Measurements from ENCODE around the gene HAUS1. TPM values are rescaled to one million over a fixed set of nuclear protein-coding genes. Genes with fewer than 3 reads are reported as not detected.

The HAUS1 gene
- polyA plus RNA-seq, 10 donors = 21.9 to 37.7 (median 28.0) TPM

Other genes starting within 250 kb of the HAUS1 start
- 10 to 100 TPM in 7 of 10 donors, 1 to 10 TPM in 3; 8.2 to 17.7 (median 11.0) TPM for gene EPG5, start 137.1 kb upstream of the HAUS1 start, polyA plus RNA-seq (ENCODE audit: insufficient read length in 10 of 10)
- gene PSTPIP2, start 32.1 kb upstream of the HAUS1 start, polyA plus RNA-seq (ENCODE audit: insufficient read length in 10 of 10) = 1 to 10 TPM; 1.3 to 3.5 (median 2.7) TPM
- 100 to 1,000 TPM; 427 to 536 (median 485) TPM for gene ATP5F1A, start 6.1 kb upstream of the HAUS1 start, polyA plus RNA-seq (ENCODE audit: insufficient read length in 10 of 10)